HG03196 (cell line): ENCODE measurements around the gene ABCA4.
"Not testable (repeated sequence)": the region's sequence is repeated elsewhere in the genome, so short reads cannot be mapped to it uniquely, and the experiment has no call there.

ENCODE experiments used
- ATAC-seq: cut with Tn5 transposase; IDR thresholded peaks from one replicate; pipeline ENCODE4 v1.9.1; 2021; ENCODE audit not compliant: unreplicated experiment

ABCA4 gene

GRCh38 chr1:94011709-94012595 lies 109.0 kb downstream of the ABCA4 start:
- ATAC-seq, result no peak

- ATAC-seq, result no peak
Observed at GRCh38 chr1:94011129-94011528, 109.8 kb downstream of the ABCA4 start.

GRCh38 chr1:94009304-94009703 lies 111.6 kb downstream of the ABCA4 start:
- no peak for ATAC-seq

- ATAC-seq, result no peak
Observed at GRCh38 chr1:94006604-94007003, 114.3 kb downstream of the ABCA4 start.

- no peak for ATAC-seq
Observed at GRCh38 chr1:94004924-94005323, 116.0 kb downstream of the ABCA4 start.

- ATAC-seq, result no peak
Observed at GRCh38 chr1:94002046-94002787, 118.7 kb downstream of the ABCA4 start.

- ATAC-seq, result no peak
Observed at GRCh38 chr1:94001397-94002045, 119.4 kb downstream of the ABCA4 start.

GRCh38 chr1:94000510-94001282 lies 120.3 kb downstream of the ABCA4 start:
- ATAC-seq, result no peak

- ATAC-seq, result no peak
Observed at GRCh38 chr1:93999840-94000415, 121.0 kb downstream of the ABCA4 start.

- not testable (repeated sequence) for ATAC-seq
Observed at GRCh38 chr1:93998532-93998931, 122.4 kb downstream of the ABCA4 start.

GRCh38 chr1:93997756-93998155 lies 123.2 kb downstream of the ABCA4 start:
- no peak for ATAC-seq

GRCh38 chr1:93995837-93996536 lies 125.0 kb downstream of the ABCA4 start:
- no peak for ATAC-seq

GRCh38 chr1:93993731-93994130 lies 127.2 kb downstream of the ABCA4 start:
- no peak for ATAC-seq

GRCh38 chr1:93992954-93993353 lies 128.0 kb downstream of the ABCA4 start:
- no peak for ATAC-seq

GRCh38 chr1:93992190-93992589 lies 128.8 kb downstream of the ABCA4 start:
- no peak for ATAC-seq

GRCh38 chr1:93991271-93991670 lies 129.7 kb downstream of the ABCA4 start:
- ATAC-seq, result no peak

- not testable (repeated sequence) for ATAC-seq
Observed at GRCh38 chr1:93990477-93990876, 130.5 kb downstream of the ABCA4 start.

- no peak for ATAC-seq
Observed at GRCh38 chr1:93990010-93990409, 130.9 kb downstream of the ABCA4 start.

GRCh38 chr1:93989601-93990000 lies 131.3 kb downstream of the ABCA4 start:
- ATAC-seq, result no peak
